Testis (tissue), 2 donors: ENCODE data around the gene GNA12.

Experiments
- POLR2A ChIP-seq: fragments of 450-650 bp; IDR thresholded peaks from one replicate; pipeline ENCODE4 v1.6.1; 2017; ENCODE audit warnings: antibody characterized with exemption, mild to moderate bottlenecking, moderate library complexity
- TF ChIP-seq, protein P1 (sequence below), 3 experiments: fragments of 450-650 bp in 2 of 3; fragments of 200-600 bp in 1 of 3; sonication (generic) in 1 of 3; IDR thresholded peaks; one replicate each; pipeline ENCODE4 v1.5.1; 2016 to 2019; ENCODE audit warnings: antibody characterized with exemption in 3 of 3, mild to moderate bottlenecking in 2 of 3, moderate library complexity in 1 of 3

DNA sequence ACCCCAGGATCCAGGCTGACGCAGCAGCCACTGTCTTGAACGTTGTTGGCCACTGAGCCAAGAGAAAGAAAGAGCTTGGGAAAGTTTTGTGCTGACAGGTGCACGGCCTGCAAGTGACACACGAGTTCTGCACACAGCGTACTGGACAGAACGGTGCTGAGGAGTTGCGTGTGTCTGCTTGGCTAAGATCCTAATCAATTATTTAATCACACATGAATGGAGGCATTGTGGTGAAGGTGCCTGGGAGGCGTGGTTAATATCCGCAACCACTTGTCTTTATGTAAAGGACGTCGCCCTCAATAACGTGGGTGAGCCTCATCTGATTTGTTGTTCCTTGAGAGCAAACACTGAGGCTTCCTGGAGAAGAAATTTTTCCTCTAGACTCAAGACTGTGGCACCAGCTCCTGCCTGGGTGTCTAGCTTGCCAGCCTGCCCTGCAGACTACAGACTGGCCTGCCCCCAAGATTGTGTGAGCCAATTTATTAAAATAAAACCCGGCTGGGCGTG, 16.6 kb upstream of the GNA12 start:
- TF ChIP-seq, protein P1, sequence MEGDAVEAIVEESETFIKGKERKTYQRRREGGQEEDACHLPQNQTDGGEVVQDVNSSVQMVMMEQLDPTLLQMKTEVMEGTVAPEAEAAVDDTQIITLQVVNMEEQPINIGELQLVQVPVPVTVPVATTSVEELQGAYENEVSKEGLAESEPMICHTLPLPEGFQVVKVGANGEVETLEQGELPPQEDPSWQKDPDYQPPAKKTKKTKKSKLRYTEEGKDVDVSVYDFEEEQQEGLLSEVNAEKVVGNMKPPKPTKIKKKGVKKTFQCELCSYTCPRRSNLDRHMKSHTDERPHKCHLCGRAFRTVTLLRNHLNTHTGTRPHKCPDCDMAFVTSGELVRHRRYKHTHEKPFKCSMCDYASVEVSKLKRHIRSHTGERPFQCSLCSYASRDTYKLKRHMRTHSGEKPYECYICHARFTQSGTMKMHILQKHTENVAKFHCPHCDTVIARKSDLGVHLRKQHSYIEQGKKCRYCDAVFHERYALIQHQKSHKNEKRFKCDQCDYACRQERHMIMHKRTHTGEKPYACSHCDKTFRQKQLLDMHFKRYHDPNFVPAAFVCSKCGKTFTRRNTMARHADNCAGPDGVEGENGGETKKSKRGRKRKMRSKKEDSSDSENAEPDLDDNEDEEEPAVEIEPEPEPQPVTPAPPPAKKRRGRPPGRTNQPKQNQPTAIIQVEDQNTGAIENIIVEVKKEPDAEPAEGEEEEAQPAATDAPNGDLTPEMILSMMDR (IDR thresholded peaks at IDR 0.05), result no peak
- TF ChIP-seq POLR2A, result no peak
